Endometrium (tissue), 2 donors: ENCODE measurements around the gene PPM1H.
"Not testable (repeated sequence)": the region's sequence is repeated elsewhere in the genome, so short reads cannot be mapped to it uniquely, and the experiment has no call there.

Source experiments
- FAIRE-seq: peaks from 2 replicates; lab custom pipeline; 2012; peaks lifted over from hg19 to GRCh38; lab: Jason Lieb, UNC
- donor health status: control.
- donor health status: control.

PPM1H gene

GRCh38 chr12:62731055-62731820 is 203.7 kb downstream of the PPM1H start:
- no peak for FAIRE-seq

DNA sequence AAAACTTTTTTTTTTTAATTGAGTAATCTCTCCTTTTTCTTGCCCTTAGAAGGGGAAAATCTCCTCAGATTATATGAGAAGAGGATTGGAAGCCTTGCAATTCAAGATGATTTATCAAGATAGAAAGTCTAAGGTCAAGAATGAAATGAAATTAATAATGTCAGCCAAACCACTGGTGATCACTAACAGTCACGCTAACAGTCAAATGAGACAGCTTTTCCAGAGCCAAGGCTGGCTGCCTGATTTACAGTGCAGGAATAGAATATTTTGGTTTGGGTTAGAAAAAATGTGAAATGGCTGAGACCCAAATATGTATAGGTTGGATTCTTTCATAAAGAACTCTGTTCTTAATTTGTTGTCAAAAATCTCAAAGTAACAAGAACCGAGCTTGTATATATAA is 204.3 kb downstream of the PPM1H start:
- FAIRE-seq = no peak

GRCh38 chr12:62729579-62730544 is 205.1 kb downstream of the PPM1H start:
- FAIRE-seq = not testable (repeated sequence)

GRCh38 chr12:62728741-62729140 is 206.2 kb downstream of the PPM1H start:
- FAIRE-seq = no peak

DNA sequence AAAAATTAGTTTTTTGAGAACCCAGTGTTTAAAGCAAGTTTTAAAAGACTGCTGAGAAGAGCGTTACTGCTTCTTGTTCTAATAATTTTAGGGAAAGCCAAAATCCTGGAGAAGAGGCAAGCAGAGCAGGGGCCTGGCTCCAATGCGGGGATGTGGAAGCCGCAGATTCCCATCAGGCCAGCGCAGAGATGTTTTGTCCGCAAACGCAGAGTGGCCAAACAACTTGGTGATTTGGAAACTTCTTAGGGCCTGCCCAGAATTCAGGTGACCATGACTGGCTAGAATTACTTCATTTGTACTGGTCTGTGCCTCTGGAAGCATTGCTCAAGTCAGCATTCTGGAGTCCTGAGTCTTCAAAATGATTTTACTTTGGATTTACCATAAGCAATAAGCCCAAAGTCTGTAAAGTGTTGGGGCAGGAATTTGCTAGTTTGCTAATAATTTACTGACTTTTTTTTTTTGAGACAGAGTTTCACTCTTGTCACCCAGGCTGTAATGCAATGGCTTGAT is 208.4 kb downstream of the PPM1H start:
- no peak for FAIRE-seq

DNA sequence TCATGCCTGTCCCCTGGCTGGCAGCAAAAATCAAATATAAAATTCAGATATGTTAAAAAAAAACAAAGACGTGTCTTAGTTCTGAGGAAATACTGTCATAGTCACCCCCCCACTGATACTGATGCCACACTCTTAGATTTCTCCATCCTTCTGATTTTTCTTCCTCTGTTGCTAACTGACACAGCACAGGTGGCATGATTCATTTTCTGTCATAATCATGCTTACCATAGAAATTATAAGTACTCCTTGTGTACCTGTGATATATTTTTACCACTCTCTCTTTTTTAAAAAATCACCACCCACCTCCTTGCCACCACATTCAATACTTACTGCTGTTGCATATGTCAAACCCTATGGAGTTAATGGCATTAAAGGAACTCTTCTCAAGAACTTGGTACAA is 209.2 kb downstream of the PPM1H start:
- no peak for FAIRE-seq

DNA sequence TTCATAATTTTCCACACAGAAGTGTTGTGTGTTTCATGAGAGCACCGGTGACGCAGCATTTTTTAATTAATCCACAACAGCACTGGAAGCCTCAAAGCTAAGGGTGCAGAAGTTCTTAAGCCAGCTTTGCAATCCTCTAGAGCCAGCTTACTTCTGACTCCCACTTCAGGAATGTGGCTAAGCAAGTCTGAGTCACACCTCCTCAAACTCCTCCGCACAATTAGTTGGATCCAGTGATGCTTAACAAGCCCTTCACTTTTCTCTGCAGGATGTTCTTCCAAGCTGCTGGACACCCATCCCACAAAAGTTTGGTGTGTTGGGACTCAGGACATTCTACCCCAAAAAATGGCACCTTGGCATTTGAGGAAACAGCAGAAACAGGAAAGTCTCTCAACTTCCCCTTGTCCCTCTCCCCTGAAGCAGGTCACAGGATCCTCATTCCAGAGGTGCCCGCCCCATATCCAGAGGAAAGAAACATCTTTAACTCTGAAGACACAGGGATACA is 210.0 kb downstream of the PPM1H start:
- FAIRE-seq = peak; percentile 45

- no peak for FAIRE-seq
Observed at GRCh38 chr12:62724285-62724684, 210.7 kb downstream of the PPM1H start.

DNA sequence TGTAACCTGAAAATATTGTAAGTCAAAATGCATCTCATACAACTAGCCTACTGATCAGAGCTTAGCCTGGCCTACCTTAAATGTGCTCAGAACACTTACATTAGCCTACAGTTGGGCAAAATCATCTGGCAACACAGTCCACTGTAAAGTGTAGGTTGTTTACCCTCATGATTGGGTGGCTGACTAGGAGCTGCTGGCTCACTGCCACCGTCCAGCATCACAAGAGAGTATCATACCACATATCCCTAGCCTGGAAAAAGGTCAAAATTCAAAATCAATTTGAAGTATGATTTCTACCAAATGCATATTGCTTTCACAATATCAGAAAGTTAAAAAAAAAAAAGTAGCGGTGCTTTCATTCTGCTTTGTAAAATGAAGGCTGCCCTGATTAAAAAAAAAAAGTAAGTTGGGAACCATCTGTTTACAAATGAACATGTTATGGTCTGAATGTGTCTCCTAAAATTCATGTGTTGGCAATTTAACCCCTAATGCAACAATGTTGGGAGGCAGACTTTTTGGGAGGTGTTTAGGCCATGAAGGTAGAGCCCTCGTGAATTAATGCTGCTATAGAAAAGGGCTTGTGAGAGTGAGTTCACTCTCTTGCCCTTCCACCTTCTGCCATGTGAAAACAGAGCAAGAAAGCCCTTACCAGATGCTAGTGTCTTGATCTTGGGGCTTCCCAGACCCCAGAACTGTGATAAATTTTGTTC is 211.8 kb downstream of the PPM1H start:
- FAIRE-seq = no peak

- no peak for FAIRE-seq
Observed at GRCh38 chr12:62720661-62721330, 214.2 kb downstream of the PPM1H start.

GRCh38 chr12:62720025-62720424 is 214.9 kb downstream of the PPM1H start:
- FAIRE-seq = no peak

GRCh38 chr12:62718762-62719426 is 216.1 kb downstream of the PPM1H start:
- FAIRE-seq = no peak

- FAIRE-seq = peak; percentile 77
Observed at GRCh38 chr12:62717643-62718042, 217.3 kb downstream of the PPM1H start.

DNA sequence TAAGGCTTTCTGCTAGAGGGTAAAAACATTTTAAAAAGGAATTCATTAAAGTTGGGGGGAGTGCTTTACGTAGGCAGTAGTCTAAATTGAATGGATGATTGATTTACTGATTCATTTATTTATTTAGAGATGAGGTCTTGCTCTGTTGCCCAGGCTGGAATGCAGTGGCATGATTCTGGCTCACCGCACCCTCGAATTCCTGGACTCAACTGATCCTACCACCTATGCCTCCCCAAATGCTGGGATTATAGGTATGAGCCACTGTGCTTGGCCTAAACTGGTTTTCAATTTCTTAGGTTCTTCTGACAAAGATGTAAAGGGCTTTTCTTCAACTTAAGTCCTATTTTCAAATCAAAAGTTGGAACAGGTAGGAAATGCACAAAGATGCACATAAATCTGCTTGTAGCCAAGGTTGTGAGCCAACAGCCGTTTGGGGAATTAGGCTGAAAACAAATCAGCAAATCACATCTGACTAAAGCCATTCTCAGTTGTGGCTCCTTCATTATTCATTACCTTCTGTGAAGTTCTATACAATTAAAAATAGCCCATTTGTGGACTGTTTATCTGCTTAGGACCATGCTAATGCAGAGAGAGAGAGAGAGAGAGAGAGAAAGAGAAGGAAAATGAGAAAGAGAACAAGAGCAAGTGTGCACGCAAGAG is 218.0 kb downstream of the PPM1H start:
- no peak for FAIRE-seq

DNA sequence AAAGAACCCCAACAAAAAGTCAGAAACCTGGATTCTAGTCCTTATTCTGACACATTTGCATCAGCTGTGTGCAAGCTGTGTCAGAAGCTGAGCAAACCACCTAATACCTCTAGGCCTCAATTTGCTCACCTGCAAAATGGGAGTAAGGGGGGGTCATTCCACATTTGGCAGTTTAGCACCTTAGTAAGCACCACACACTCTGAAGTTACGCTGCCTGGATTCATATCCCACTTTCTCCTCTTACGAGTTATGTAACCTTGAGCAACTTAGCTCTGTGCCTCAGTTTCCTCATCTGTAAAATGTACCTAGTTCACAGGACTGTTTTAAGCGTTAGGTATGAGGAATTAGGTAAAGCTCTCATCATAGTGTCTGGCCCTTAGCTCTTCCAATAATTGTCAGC is 218.9 kb downstream of the PPM1H start:
- FAIRE-seq = no peak

DNA sequence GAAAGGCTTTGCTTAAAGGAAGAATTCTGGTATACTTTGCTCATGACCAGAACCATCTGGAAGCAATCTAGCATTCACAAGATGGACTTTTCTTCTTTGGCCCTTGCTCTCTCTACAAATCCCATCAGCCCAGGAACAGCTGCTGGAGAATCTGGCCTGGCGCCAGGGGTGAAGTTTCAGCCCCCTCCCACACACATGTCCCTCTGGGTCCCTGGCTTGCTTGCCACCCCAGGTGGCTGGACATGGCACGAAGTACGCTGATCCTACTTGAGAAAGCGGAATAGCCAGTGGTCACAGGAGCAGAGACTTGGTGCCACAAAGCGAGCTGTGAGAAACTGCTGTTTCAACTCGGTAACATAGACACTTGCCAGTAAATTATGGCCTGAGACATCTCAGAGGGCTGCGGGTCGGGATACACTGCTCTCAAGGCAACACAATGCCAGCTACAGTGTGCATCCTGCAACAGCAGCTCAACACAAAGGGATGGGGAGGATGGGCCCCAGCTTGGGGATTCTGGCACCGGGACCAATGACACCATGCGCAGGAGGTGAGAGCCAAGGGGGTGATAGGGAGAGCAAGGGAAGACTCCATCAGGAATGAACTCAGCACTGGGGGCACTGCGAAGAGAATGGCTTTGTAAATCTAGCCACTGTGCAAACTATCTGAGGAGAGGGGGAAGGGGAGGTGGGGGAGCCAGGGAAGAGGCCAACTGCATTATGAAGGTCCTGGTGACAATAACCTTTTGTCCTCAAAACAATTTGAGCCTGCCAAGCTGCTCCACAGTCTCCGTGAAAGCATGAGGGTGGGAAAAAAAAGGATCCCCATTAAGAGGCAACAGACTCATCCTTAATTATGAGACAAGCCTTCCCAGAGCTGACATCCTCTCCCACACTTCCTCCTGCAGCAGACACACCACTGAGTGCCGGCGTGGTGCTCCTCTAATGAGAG is 219.9 kb downstream of the PPM1H start:
- FAIRE-seq = no peak

DNA sequence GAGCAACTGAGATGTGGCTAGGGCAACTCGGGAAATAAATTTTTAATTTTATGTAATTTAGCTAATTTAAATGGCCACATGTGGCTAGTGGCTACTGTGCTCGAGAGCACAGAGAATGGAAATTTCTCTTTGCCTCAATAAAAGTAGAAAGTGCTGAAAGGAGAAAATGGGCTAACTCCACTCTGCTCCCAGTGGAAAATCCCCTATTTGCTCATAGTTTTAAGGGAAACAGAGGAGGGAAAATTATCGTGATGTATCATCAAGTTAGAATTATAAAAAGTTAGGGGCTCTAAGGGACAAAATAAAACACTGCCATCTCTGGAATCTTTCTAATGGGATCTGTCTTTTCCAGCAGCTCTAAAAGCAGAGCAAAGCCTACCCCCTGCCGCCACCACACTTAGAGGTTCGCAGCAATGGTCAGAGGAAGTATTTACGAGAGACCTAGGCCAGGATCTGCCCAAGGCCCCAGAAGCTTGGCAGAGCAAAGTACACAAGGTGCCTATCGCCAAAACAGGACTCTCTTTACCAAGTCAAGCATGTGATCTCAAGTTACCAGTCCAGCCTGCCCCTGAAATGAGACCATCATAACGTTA is 220.7 kb downstream of the PPM1H start:
- FAIRE-seq = no peak

DNA sequence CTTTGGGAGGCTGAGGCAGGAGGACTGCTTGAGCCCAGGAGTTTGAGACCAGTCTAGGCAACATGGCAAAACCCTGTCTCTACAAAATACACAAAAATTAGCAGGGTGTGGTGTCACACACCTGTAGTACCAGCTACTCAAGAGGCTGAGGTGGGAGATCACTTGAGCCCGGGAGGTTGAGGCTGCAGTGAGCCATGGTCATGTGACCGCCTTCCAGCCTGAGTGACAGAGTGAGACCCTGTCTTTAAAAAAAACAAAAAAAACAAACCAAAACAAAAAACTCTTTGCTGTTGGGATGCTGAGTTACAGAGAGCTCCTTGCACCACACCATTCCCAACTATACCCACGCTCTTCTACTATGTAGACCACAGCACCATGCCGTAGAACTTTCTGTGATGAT is 221.2 kb downstream of the PPM1H start:
- no peak for FAIRE-seq
